ENCODE data around the gene INAFM2.
A peak's percentile ranks its signal among the peaks of the same experiment; 100 is the strongest.

The INAFM2 gene

DNA sequence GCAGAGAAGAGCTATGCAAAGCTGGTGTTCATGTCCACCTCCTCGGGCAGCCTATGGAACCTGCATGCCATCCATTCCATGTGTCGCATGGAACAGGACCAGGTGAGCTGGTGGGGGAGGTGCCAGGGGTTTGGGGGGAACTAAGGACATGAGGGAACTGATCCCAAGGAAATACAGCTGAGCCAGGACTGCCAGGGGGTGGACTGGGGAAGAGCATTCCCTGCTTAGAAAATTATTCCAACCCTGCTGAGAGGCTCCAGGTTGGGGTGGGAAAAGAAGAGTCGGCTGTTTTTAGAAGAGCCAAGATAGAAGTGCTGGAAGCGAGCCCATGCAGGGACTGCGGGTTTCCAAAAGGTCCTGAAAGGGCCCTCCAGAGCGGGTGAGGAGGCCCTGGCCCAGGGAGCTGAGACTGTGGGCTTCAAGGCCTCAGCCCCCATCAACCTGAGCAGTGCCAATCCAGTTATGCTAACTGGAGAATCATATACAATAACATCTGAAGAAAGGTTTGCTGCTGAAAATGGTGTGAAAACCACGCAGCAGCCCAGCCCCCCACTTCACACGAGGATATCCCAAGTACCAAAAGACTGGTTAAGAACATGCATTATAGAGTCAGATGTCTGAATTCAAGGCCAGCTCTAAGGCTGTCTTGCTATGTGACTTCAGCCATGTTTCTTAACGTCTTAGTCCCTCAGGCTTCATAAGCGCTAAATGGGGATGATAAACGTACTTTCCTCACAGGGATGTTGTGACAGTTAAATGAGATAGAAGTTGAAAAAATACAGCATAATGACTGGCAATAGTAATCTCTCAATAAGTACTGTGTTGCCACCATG, 42.3 kb downstream of the INAFM2 start:
- no peak for DNase-seq

DNA sequence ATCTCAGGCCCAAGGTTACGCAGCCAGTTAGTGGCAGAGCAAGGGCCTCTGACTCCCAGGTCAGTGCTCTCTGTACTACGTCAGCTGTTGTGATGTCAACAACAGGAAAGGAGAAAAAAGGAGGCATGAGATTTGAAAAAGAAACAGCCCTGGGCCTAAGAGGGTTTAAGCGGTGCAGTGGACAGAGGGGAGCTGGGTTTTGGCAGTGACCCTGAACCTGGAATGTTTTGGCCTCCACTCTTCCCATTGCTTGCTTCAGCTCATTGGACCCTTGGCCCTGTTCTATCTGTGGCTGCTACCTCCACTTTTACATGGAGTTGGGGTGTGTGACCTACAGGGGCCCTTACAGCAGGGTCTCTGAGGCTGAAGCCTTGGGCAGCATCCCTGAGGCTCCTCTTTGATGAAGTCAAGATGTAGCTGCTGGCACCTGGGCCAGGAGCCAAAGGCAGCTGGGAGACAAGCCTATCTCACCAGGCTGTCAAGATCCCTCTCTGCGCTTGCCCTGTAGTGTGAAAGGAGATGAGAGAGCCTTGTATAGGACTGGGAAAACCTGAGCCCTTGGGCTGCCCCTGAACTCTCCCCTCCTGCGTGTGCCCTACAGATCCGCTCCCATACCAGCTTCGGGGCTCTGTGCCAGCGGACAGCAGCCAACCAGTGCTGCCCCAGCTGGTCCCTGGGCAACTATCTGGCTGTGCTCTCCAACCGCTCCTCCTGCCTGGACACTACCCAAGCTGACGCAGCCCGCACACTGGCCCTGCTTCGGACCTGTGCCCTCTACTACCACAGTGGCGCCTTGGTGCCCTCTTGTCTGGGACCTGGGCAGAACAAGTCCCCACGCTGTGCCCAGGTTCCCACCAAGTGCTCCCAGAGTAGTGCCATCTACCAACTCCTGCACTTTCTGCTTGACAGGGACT, 43.2 kb downstream of the INAFM2 start:
- DNase-seq, result no peak

DNA sequence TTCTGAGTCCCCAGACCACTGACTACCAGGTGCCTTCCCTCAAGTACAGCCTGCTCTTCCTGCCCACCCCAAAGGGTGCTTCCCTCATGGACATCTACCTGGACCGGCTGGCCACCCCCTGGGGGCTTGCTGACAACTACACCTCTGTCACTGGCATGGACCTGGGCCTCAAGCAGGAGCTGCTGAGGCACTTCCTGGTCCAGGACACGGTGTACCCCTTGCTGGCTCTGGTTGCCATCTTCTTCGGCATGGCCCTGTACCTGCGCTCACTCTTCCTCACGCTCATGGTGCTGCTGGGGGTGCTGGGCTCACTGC, 43.8 kb downstream of the INAFM2 start:
- DNase-seq, result no peak

DNA sequence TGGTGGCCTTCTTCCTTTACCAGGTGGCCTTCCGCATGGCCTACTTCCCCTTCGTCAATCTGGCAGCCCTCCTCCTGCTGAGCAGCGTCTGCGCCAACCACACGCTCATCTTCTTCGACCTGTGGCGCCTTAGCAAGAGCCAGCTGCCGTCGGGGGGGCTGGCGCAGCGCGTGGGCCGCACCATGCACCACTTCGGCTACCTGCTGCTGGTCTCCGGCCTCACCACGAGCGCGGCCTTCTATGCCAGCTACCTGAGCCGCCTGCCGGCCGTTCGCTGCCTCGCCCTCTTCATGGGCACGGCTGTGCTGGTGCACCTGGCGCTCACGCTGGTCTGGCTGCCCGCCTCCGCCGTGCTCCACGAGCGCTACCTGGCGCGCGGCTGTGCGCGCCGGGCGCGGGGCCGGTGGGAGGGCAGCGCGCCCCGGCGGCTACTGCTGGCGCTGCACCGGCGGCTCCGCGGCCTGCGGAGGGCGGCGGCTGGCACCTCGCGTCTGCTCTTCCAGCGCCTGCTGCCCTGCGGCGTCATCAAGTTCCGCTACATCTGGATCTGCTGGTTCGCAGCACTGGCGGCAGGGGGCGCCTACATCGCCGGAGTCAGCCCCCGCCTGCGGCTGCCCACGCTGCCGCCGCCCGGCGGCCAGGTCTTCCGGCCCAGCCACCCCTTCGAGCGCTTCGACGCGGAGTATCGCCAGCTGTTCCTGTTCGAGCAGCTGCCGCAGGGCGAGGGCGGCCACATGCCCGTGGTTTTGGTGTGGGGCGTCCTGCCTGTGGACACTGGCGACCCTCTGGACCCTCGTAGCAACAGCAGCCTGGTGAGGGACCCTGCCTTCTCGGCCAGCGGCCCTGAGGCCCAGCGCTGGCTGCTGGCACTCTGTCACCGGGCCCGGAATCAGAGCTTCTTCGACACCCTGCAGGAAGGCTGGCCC, 44.5 kb downstream of the INAFM2 start:
- DNase-seq, result peak; percentile 38

DNA sequence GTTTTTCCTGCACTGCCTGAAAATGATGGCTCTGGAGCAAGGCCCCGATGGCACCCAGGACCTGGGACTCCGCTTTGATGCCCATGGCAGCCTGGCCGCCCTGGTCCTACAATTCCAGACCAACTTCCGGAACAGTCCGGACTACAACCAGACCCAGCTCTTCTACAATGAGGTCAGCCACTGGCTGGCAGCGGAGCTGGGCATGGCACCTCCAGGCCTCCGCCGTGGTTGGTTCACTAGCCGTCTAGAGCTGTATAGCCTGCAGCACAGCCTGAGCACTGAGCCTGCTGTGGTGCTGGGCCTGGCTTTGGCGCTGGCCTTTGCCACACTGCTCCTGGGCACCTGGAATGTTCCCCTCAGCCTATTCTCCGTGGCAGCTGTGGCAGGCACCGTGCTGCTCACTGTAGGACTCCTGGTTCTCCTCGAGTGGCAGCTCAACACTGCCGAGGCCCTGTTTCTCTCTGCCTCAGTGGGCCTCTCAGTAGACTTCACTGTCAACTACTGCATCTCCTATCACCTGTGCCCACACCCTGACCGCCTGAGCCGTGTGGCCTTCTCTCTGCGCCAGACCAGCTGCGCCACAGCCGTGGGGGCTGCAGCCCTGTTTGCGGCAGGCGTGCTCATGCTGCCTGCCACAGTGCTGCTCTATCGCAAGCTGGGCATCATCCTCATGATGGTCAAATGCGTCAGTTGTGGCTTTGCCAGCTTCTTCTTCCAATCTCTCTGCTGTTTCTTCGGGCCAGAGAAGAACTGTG, 45.4 kb downstream of the INAFM2 start:
- no peak for DNase-seq

DNA sequence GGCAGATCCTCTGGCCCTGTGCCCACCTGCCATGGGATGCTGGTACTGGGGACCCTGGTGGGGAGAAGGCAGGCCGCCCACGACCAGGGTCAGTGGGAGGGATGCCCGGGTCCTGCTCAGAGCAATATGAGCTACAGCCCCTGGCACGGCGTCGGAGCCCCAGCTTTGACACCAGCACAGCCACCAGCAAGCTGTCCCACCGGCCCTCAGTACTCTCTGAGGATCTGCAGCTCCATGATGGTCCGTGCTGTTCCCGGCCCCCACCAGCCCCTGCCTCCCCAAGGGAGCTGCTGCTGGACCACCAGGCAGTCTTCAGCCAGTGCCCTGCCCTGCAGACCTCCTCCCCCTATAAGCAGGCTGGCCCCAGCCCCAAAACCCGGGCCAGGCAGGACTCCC, 46.0 kb downstream of the INAFM2 start:
- DNase-seq, result no peak

DNA sequence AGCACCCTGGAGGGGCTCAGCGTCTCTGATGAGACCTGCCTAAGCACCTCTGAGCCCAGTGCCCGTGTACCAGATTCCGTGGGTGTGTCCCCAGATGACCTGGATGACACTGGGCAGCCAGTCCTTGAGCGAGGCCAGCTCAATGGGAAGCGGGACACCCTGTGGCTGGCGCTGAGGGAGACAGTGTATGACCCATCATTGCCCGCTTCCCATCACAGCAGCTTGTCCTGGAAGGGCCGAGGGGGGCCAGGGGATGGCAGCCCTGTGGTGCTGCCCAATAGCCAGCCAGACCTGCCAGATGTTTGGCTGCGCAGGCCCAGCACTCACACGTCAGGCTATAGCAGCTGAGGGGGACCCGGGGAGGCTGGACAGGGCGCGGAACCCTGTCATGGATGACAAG, 46.5 kb downstream of the INAFM2 start:
- no peak for DNase-seq

DNA sequence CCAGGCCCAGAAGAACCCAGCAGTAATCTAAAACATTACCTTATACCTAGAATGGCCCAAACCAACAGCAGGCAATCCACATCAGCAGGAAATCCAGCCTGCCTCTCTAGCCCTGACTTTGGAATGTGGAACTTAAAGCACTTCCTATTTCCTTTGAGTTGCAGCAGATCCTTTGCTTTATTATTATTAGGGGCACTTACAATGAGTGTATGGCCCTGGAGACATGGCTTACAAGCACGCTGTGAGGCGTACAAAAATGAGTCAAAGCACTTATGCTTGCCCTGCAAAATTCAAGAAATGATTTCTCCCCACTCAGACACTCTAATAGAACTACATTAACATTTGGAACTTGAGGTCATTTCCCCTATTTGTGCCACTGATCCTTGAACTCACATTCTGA, 49.5 kb downstream of the INAFM2 start:
- no peak for DNase-seq

Measured in NCI-H1436 treated with DMSO at 0.1 percent for 48 hours (cell line).